Smooth muscle cell (in vitro differentiated cells): ENCODE data around the gene ACOT11. TPM values are rescaled to one million over a fixed set of nuclear protein-coding genes. Genes with fewer than 3 reads are reported as not detected.

ENCODE experiments used
- DNase-seq: peaks from one replicate; lab custom pipeline; 2025; ENCODE audit not compliant: unreplicated experiment; lab: John Stamatoyannopoulos, UW
- H2AFZ ChIP-seq: fragments of 200-600 bp; sonication (generic); 2 replicates; pipeline ENCODE4 v1.6.0; 2016; ENCODE audit warnings: antibody characterized with exemption, low read depth, mild to moderate bottlenecking
- H3F3A ChIP-seq: fragments of 200-600 bp; sonication (generic); 2 replicates; pipeline ENCODE4 v1.6.0; 2017; ENCODE audit warnings: antibody characterized with exemption, low read depth
- H3K27ac ChIP-seq: fragments of 200-600 bp; sonication (generic); 2 replicates; pipeline ENCODE4 v1.5.1; 2016; ENCODE audit warnings: low read depth, mild to moderate bottlenecking
- H3K27me3 ChIP-seq: fragments of 200-600 bp; sonication (generic); 2 replicates; pipeline ENCODE4 v1.6.1; 2016; ENCODE audit warnings: low read depth, mild to moderate bottlenecking
- H3K36me3 ChIP-seq: fragments of 200-600 bp; sonication (generic); 2 replicates; pipeline ENCODE4 v1.5.1; 2016; ENCODE audit warnings: low read depth
- H3K4me1 ChIP-seq: fragments of 200-600 bp; sonication (generic); 2 replicates; pipeline ENCODE4 v1.5.1; 2016; ENCODE audit warnings: low read depth
- H3K4me2 ChIP-seq: fragments of 200-600 bp; sonication (generic); 2 replicates; pipeline ENCODE4 v1.6.0; 2016; ENCODE audit warnings: mild to moderate bottlenecking
- H3K4me3 ChIP-seq: fragments of 200-600 bp; sonication (generic); 2 replicates; pipeline ENCODE4 v1.5.1; 2016; ENCODE audit warnings: mild to moderate bottlenecking
- H3K79me2 ChIP-seq: fragments of 200-600 bp; sonication (generic); 2 replicates; pipeline ENCODE4 v1.6.0; 2016; ENCODE audit warnings: low read depth, mild to moderate bottlenecking
- H3K9ac ChIP-seq: fragments of 200-600 bp; sonication (generic); 2 replicates; pipeline ENCODE4 v1.6.0; 2016; ENCODE audit warnings: low read depth
- H3K9me3 ChIP-seq: fragments of 200-600 bp; sonication (generic); replicated peaks from 2 replicates; pipeline ENCODE4 v1.5.1; 2016; ENCODE audit warnings: low read depth
- H4K20me1 ChIP-seq: fragments of 200-600 bp; sonication (generic); 2 replicates; pipeline ENCODE4 v1.6.0; 2016; ENCODE audit warnings: low read depth
- CTCF ChIP-seq: fragments of 200-600 bp; sonication (generic); IDR thresholded peaks from 2 replicates; pipeline ENCODE4 v1.5.1; 2017; ENCODE audit warnings: borderline replicate concordance, mild to moderate bottlenecking, antibody characterized with exemption; ENCODE audit not compliant: insufficient read depth, poor library complexity, severe bottlenecking
- WGBS: methylation state at CpG from one replicate; pipeline ENCODE4 v1.1.7; 2016; ENCODE audit warnings: low lambda C conversion rate; 5-methylcytosine and 5-hydroxymethylcytosine counted together
- polyA plus RNA-seq: library from polyadenylated mRNA; unstranded; fragments of >200 nt; fragmentation: Nextera tagmentation; extraction: Ambion mirVana; gene quantifications from 2 replicates; pipeline ENCODE4 v1.2.1, GENCODE V29; 2016
- total RNA-seq: library from RNA; depleted of rRNA; stranded (reverse); fragments of >200 nt; gene quantifications from 2 replicates; pipeline ENCODE4 v1.2.3, GENCODE V29; 2014

ACOT11 gene
- total and polyA plus RNA-seq, 2 experiments from 2014 or later = 1.6 to 4.8 TPM

GRCh38 chr1:54577612-54578011, 29.6 kb downstream of the ACOT11 start:
- no peaks in the 10 kb centered on the region for H3K36me3 ChIP-seq
- H3K4me3 ChIP-seq = no peak overlapping the region
- H4K20me1 ChIP-seq = no peaks in the 10 kb centered on the region
- no peak overlapping the region for H3K4me2 ChIP-seq
- no peak for TF ChIP-seq CTCF
- H3K9ac ChIP-seq = no peak overlapping the region
- no peaks in the 10 kb centered on the region for H3K9me3 ChIP-seq
- no peak overlapping the region for H2AFZ ChIP-seq
- no peak for DNase-seq
- no peaks in the 10 kb centered on the region for H3K27me3 ChIP-seq
- H3K4me1 ChIP-seq = peaks cover 9% of the 10 kb centered on the region
- no peaks in the 10 kb centered on the region for H3K79me2 ChIP-seq
- WGBS = 71% methylated on average over 6 of the region's 6 CpGs
- H3F3A ChIP-seq = no peaks in the 10 kb centered on the region
- H3K27ac ChIP-seq = no peak overlapping the region

DNA sequence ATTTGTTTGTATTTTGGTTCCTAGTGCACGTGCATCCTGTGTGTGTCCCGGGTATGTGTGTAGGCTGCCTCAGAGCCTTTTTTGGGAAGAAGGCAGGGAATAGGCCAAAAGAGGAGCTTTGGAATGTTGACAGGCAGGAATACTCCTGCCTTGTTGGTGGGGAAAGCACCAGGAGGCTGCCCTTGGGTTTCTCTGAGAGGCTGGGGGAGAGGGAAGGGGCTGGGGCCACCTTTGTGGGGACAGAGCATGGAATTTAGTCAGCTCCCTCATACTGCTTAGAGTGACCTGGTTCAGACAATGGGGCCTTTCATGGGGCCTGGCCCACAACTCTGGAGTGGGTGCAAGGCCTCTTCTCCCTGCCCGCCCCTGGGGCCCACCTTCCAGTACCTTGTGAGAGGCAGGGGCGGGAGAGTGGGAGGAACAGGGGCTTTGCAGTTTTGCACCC, 31.3 kb downstream of the ACOT11 start:
- H3K4me1 ChIP-seq = peaks cover 15% of the 10 kb centered on the region
- H4K20me1 ChIP-seq = no peaks in the 10 kb centered on the region
- H3K9ac ChIP-seq = no peak overlapping the region
- no peak overlapping the region for H3K4me3 ChIP-seq
- H3K79me2 ChIP-seq = no peaks in the 10 kb centered on the region
- H3K27me3 ChIP-seq = no peaks in the 10 kb centered on the region
- H3K9me3 ChIP-seq = no peaks in the 10 kb centered on the region
- no peaks in the 10 kb centered on the region for H3F3A ChIP-seq
- no peak for TF ChIP-seq CTCF
- H2AFZ ChIP-seq = no peak overlapping the region
- DNase-seq = no peak
- no peaks in the 10 kb centered on the region for H3K36me3 ChIP-seq
- WGBS = 46% methylated on average over 4 of the region's 4 CpGs
- H3K4me2 ChIP-seq = peak overlapping the region; percentile 26
- H3K27ac ChIP-seq = no peak overlapping the region

GRCh38 chr1:54580856-54581550, 33.0 kb downstream of the ACOT11 start:
- Histone ChIP-seq H3F3A (no peaks in the 10 kb centered on the region), H2AFZ (no peak overlapping the region), H3K27ac (no peak overlapping the region), H3K4me3 (no peak overlapping the region), H3K9me3 (no peaks in the 10 kb centered on the region), H4K20me1 (no peaks in the 10 kb centered on the region), H3K79me2 (no peaks in the 10 kb centered on the region), H3K4me1 (peaks cover 15% of the 10 kb centered on the region), H3K9ac (no peak overlapping the region), H3K27me3 (no peaks in the 10 kb centered on the region), H3K36me3 (no peaks in the 10 kb centered on the region), H3K4me2 (no peak overlapping the region)
- DNase-seq = no peak
- no peak for TF ChIP-seq CTCF
- WGBS = 91% methylated on average over 11 of the region's 11 CpGs

GRCh38 chr1:54581621-54582035, 33.6 kb downstream of the ACOT11 start:
- Histone ChIP-seq H2AFZ (no peak overlapping the region), H3K4me3 (no peak overlapping the region), H3K27ac (no peak overlapping the region), H3K36me3 (no peaks in the 10 kb centered on the region), H3K9ac (no peak overlapping the region), H3K4me2 (no peak overlapping the region), H3K27me3 (no peaks in the 10 kb centered on the region), H3F3A (no peaks in the 10 kb centered on the region), H3K9me3 (no peaks in the 10 kb centered on the region), H3K79me2 (no peaks in the 10 kb centered on the region), H3K4me1 (peaks cover 15% of the 10 kb centered on the region), H4K20me1 (no peaks in the 10 kb centered on the region)
- no peak for TF ChIP-seq CTCF
- 88% methylated on average over 5 of the region's 5 CpGs for WGBS
- no peak for DNase-seq
